ENCODE data around the gene HEATR3. TPM values are rescaled to one million over a fixed set of nuclear protein-coding genes. Genes with fewer than 3 reads are reported as not detected.

The HEATR3 gene
- total and polyA plus RNA-seq, 2 of the 13 experiments (the other 11 are each of a cell fraction or from before 2014, with no cell fraction given), result 22.4 to 52.4 TPM

GRCh38 chr16:50079397-50080140, 13.8 kb downstream of the HEATR3 start:
- intact Hi-C loops (cut with micrococcal nuclease; ENCODE audit: unreplicated experiment) (no loop called here), in situ Hi-C loops (cut with HindIII; ENCODE audit: extremely low pct_ligation_motif_present, low pct_unique_long_range_greater_than_20kb) (no loop called here)
- Histone ChIP-seq H4K20me1 (ENCODE audit: insufficient read depth, low read length) (no peaks in the 10 kb centered on the region), H3K4me1 (ENCODE audit: insufficient read depth, low read length) (no peaks in the 10 kb centered on the region), H3K27me3 (ENCODE audit: control insufficient read depth in 1 of 2, insufficient read depth in 2 of 2, low read length in 2 of 2) (no peaks in the 10 kb centered on the region), H3K79me2 (ENCODE audit: insufficient read depth, low read length) (no peaks in the 10 kb centered on the region), H2AFZ (ENCODE audit: low read length) (no peak overlapping the region), H3K27ac (ENCODE audit: extremely low read length, insufficient read depth, low read length) (no peak overlapping the region), H3K4me2 (ENCODE audit: low read depth, low read length) (no peak overlapping the region), H3K4me3 (replicated peaks in 1 of 3; ENCODE audit: insufficient read depth in 1 of 3, low read depth in 2 of 3, low read length in 3 of 3) (no peak overlapping the region), H3K36me3 (replicated peaks in 1 of 2; ENCODE audit: control insufficient read depth in 1 of 2, insufficient read depth in 2 of 2, low read length in 2 of 2) (peaks cover 19 to 60% of the 10 kb centered on the region in 2 experiments), H3K9ac (ENCODE audit: insufficient read depth, low read depth, low read length) (no peak overlapping the region), H3K9me3 (ENCODE audit: low read length) (no peaks in the 10 kb centered on the region)
- DNase-seq (ENCODE audit: low spot score) (no peak), FAIRE-seq (no peak), ATAC-seq (no peak)
- ChIA-PET CTCF (ENCODE audit: low intra/inter-chr PET ratio, low total read pairs) (no interaction called here), POLR2A (no interaction called here)
- WGBS (ENCODE audit: low lambda C conversion rate), result 86% methylated on average over 9 of the region's 9 CpGs
- TF ChIP-seq TEAD2 (CRISPR knock-in tag; IDR thresholded peaks at IDR 0.05) (no peak), ZNF317 (CRISPR knock-in tag; IDR thresholded peaks at IDR 0.05) (no peak)
- no TSS peak for BruUV-seq (replicated peaks)

GRCh38 chr16:50081428-50082018, 15.8 kb downstream of the HEATR3 start:
- Histone ChIP-seq H3K27ac (ENCODE audit: extremely low read length, insufficient read depth, low read length) (no peak overlapping the region), H3K27me3 (ENCODE audit: control insufficient read depth in 1 of 2, insufficient read depth in 2 of 2, low read length in 2 of 2) (no peaks in the 10 kb centered on the region), H3K36me3 (replicated peaks in 1 of 2; ENCODE audit: control insufficient read depth in 1 of 2, insufficient read depth in 2 of 2, low read length in 2 of 2) (peaks cover 21 to 69% of the 10 kb centered on the region in 2 experiments), H3K9me3 (ENCODE audit: low read length) (no peaks in the 10 kb centered on the region), H3K79me2 (ENCODE audit: insufficient read depth, low read length) (no peaks in the 10 kb centered on the region), H3K4me3 (replicated peaks in 1 of 3; ENCODE audit: insufficient read depth in 1 of 3, low read depth in 2 of 3, low read length in 3 of 3) (no peak overlapping the region), H3K9ac (ENCODE audit: insufficient read depth, low read depth, low read length) (no peak overlapping the region), H2AFZ (ENCODE audit: low read length) (no peak overlapping the region), H3K4me2 (ENCODE audit: low read depth, low read length) (no peak overlapping the region), H4K20me1 (ENCODE audit: insufficient read depth, low read length) (no peaks in the 10 kb centered on the region), H3K4me1 (ENCODE audit: insufficient read depth, low read length) (no peaks in the 10 kb centered on the region)
- in situ Hi-C loops (cut with HindIII; ENCODE audit: extremely low pct_ligation_motif_present, low pct_unique_long_range_greater_than_20kb) (no loop called here), intact Hi-C loops (cut with micrococcal nuclease; ENCODE audit: unreplicated experiment) (no loop called here)
- FAIRE-seq (no peak), DNase-seq (ENCODE audit: low spot score) (no peak), ATAC-seq (no peak)
- WGBS (ENCODE audit: low lambda C conversion rate), result 97% methylated on average over 7 of the region's 7 CpGs
- no TSS peak for BruUV-seq (replicated peaks)
- POLR2A ChIA-PET, result no interaction called here
- CTCF ChIA-PET (ENCODE audit: low intra/inter-chr PET ratio, low total read pairs), result no interaction called here
- TF ChIP-seq SMAD9 (CRISPR knock-in tag; IDR thresholded peaks at IDR 0.05) (no peak), TGIF2 (CRISPR knock-in tag; IDR thresholded peaks at IDR 0.05) (no peak), ZNF503 (CRISPR knock-in tag; IDR thresholded peaks at IDR 0.05) (no peak), PTBP1 (IDR thresholded peaks at IDR 0.05; ENCODE audit: low read depth, low read length, poor library complexity, severe bottlenecking) (no peak), ZNF407 (CRISPR knock-in tag; IDR thresholded peaks at IDR 0.05; ENCODE audit: not compliant biosample characterization) (no peak)

Data from HepG2 (cell line).